MM.1S (cell line): ENCODE results near the gene PHACTR1.

Experiments used
- DNase-seq: peaks from one replicate; pipeline ENCODE4 v3.0.0-alpha.2; 2015
- H2AFZ ChIP-seq: fragments of 300-600 bp; sonication (generic); 2 replicates; pipeline ENCODE4 v1.6.0; 2016; ENCODE audit warnings: antibody characterized with exemption, low read length
- H3F3A ChIP-seq: fragments of 300-600 bp; sonication (generic); 2 replicates; pipeline ENCODE4 v1.6.1; 2016; ENCODE audit warnings: mild to moderate bottlenecking, antibody characterized with exemption, low read length, moderate library complexity, mixed read lengths; ENCODE audit not compliant: insufficient read depth
- H3K27ac ChIP-seq: fragments of 300-600 bp; sonication (generic); 2 replicates; pipeline ENCODE4 v1.5.1; 2016; ENCODE audit warnings: mild to moderate bottlenecking, low read length
- H3K27me3 ChIP-seq: fragments of 300-600 bp; sonication (generic); replicated peaks from 2 replicates; pipeline ENCODE4 v1.6.0; 2016; ENCODE audit warnings: low read length; ENCODE audit not compliant: insufficient read depth
- H3K36me3 ChIP-seq: fragments of 300-600 bp; sonication (generic); replicated peaks from 2 replicates; pipeline ENCODE4 v1.6.1; 2016; ENCODE audit warnings: mild to moderate bottlenecking, low read length, mixed read lengths; ENCODE audit not compliant: insufficient read depth
- H3K4me1 ChIP-seq: fragments of 300-600 bp; sonication (generic); 2 replicates; pipeline ENCODE4 v1.6.1; 2016; ENCODE audit warnings: low read length, mixed read lengths
- H3K4me2 ChIP-seq: fragments of 300-600 bp; sonication (generic); 2 replicates; pipeline ENCODE4 v1.6.0; 2016; ENCODE audit warnings: low read depth, low read length
- H3K4me3 ChIP-seq: fragments of 300-600 bp; sonication (generic); 2 replicates; pipeline ENCODE4 v1.5.1; 2016; ENCODE audit warnings: low read length, mixed read lengths
- H3K79me2 ChIP-seq: fragments of 300-600 bp; sonication (generic); 2 replicates; pipeline ENCODE4 v1.6.1; 2016; ENCODE audit warnings: mixed run types, low read length, mixed read lengths
- H3K9ac ChIP-seq: fragments of 300-600 bp; sonication (generic); 2 replicates; pipeline ENCODE4 v1.6.1; 2016; ENCODE audit warnings: low read length, mixed read lengths
- H3K9me2 ChIP-seq: fragments of 300-600 bp; sonication (generic); replicated peaks from 2 replicates; pipeline ENCODE4 v1.6.1; 2016; ENCODE audit warnings: mild to moderate bottlenecking, low read length, mixed read lengths; ENCODE audit not compliant: insufficient read depth
- H3K9me3 ChIP-seq: fragments of 300-600 bp; sonication (generic); replicated peaks from 2 replicates; pipeline ENCODE4 v1.6.1; 2016; ENCODE audit warnings: mild to moderate bottlenecking, low read length, mixed read lengths; ENCODE audit not compliant: insufficient read depth
- H4K20me1 ChIP-seq: fragments of 300-600 bp; sonication (generic); 2 replicates; pipeline ENCODE4 v1.6.1; 2016; ENCODE audit warnings: mild to moderate bottlenecking, low read length, moderate library complexity, mixed read lengths; ENCODE audit not compliant: insufficient read depth
- CTCF ChIP-seq: fragments of 300-600 bp; sonication (generic); IDR thresholded peaks from 2 replicates; pipeline ENCODE4 v1.5.1; 2016; ENCODE audit warnings: antibody characterized with exemption, low read length, mixed read lengths
- EZH2 ChIP-seq: fragments of 300-600 bp; sonication (generic); optimal IDR thresholded peaks from 2 replicates; pipeline ENCODE3; 2017; ENCODE audit warnings: low read depth, mild to moderate bottlenecking, antibody characterized with exemption, low read length, mixed read lengths
- EZH2phosphoT487 ChIP-seq: fragments of 300-600 bp; sonication (generic); IDR thresholded peaks from 2 replicates; pipeline ENCODE4 v1.6.1; 2018; ENCODE audit warnings: antibody characterized with exemption, low read length

The PHACTR1 gene

GRCh38 chr6:12785921-12786320, 69.4 kb downstream of the PHACTR1 start:
- Histone ChIP-seq H3K4me1 (no peaks in the 10 kb centered on the region), H3K27me3 (no peaks in the 10 kb centered on the region), H3K79me2 (no peaks in the 10 kb centered on the region), H3K9me2 (no peaks in the 10 kb centered on the region), H3K4me2 (no peak overlapping the region), H3K36me3 (no peaks in the 10 kb centered on the region), H3K27ac (no peak overlapping the region), H3K9ac (no peak overlapping the region), H3F3A (no peaks in the 10 kb centered on the region), H2AFZ (no peak overlapping the region), H3K4me3 (no peak overlapping the region), H4K20me1 (no peaks in the 10 kb centered on the region), H3K9me3 (no peaks in the 10 kb centered on the region)
- DNase-seq: no peak
- no peak for TF ChIP-seq EZH2phosphoT487

DNA sequence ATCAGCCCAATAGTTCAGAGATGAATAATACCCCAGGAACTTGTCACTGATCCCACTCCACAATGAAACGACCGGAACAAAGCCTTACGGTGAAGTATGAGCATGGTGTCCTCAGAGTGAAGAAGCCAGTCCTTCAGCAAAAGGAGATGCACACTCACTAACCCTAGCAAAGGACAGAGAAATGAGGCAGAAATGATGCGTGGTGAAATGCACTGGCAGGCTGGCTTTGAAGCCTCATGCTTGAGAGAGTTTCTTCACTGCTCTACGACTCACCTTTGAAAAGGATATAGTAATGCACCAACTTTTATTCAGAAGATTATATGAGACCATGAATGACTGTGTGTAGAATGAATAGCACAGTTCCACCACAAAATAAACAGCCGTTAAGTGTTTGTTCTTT, 74.8 kb downstream of the PHACTR1 start:
- Histone ChIP-seq H3K36me3 (no peaks in the 10 kb centered on the region), H3K27me3 (no peaks in the 10 kb centered on the region), H3K27ac (no peak overlapping the region), H3K4me1 (no peaks in the 10 kb centered on the region), H3K4me3 (no peak overlapping the region), H3K4me2 (no peak overlapping the region), H4K20me1 (no peaks in the 10 kb centered on the region), H3K9me2 (no peaks in the 10 kb centered on the region), H3K79me2 (no peaks in the 10 kb centered on the region), H3K9ac (no peak overlapping the region), H3F3A (no peaks in the 10 kb centered on the region), H2AFZ (no peak overlapping the region), H3K9me3 (no peaks in the 10 kb centered on the region)
- no peak for TF ChIP-seq EZH2
- TF ChIP-seq EZH2phosphoT487: no peak
- no peak for TF ChIP-seq CTCF
- no peak for DNase-seq

DNA sequence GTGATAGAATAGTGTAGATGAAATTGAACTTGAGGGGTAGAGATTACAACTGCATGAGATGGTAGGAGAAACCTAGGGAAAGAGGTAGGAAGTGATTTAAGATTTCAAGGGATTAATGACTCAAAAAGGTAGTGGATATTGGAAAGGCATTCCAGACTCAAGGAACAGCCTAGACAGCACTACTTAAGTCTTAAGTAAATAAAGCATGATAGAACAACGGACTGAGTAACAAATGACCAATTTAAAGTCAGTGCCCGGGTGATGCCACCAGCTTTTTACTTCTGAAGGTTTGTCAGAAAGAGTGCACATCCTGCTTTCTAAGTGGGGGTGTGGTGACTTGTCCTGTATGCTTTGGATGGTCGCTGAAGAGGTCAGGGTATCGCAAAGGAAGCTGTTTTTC, 81.8 kb downstream of the PHACTR1 start:
- Histone ChIP-seq H3K79me2 (no peaks in the 10 kb centered on the region), H4K20me1 (no peaks in the 10 kb centered on the region), H2AFZ (no peak overlapping the region), H3K4me1 (no peaks in the 10 kb centered on the region), H3K4me3 (no peak overlapping the region), H3K4me2 (no peak overlapping the region), H3F3A (no peaks in the 10 kb centered on the region), H3K9ac (no peak overlapping the region), H3K27me3 (no peaks in the 10 kb centered on the region), H3K36me3 (no peaks in the 10 kb centered on the region), H3K9me2 (no peaks in the 10 kb centered on the region), H3K9me3 (no peaks in the 10 kb centered on the region), H3K27ac (no peak overlapping the region)
- TF ChIP-seq EZH2phosphoT487: no peak
- no peak for TF ChIP-seq CTCF
- TF ChIP-seq EZH2: no peak
- DNase-seq: no peak

DNA sequence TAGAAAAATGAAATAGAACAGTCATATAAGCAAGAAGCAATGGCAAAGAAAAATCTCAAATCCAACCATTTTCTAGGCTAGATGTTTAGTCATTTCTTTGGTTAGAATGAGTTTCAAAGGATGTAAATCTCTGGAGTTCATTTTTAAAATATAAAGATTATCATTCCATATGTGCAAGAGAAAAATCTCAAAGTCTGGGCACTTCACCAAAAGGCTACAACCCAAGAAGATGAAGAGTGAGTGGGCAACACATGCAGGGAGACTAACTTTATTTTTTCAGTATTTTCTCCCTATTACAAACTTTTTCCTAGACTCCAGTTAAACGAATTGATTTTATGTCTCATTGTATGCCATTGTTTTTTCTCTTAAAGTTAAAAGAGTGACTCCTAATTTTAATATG, 83.6 kb downstream of the PHACTR1 start:
- Histone ChIP-seq H3K9me2 (no peaks in the 10 kb centered on the region), H4K20me1 (no peaks in the 10 kb centered on the region), H3K27ac (no peak overlapping the region)

More for the DNA sequence above, 83.6 kb downstream of the PHACTR1 start:
- no peak for DNase-seq
- H3K4me3 ChIP-seq: no peak overlapping the region
- H3F3A ChIP-seq: no peaks in the 10 kb centered on the region
- H3K27me3 ChIP-seq: no peaks in the 10 kb centered on the region
- no peaks in the 10 kb centered on the region for H3K4me1 ChIP-seq
- no peak overlapping the region for H2AFZ ChIP-seq
- no peaks in the 10 kb centered on the region for H3K9me3 ChIP-seq
- no peak for TF ChIP-seq EZH2phosphoT487
- no peak for TF ChIP-seq EZH2
- TF ChIP-seq CTCF: no peak
- H3K4me2 ChIP-seq: no peak overlapping the region
- no peaks in the 10 kb centered on the region for H3K36me3 ChIP-seq
- no peak overlapping the region for H3K9ac ChIP-seq
- no peaks in the 10 kb centered on the region for H3K79me2 ChIP-seq
